Measurements from ENCODE around the gene RETREG3. TPM values are rescaled to one million over a fixed set of nuclear protein-coding genes. Genes with fewer than 3 reads are reported as not detected.
"Not testable (repeated sequence)": the region's sequence is repeated elsewhere in the genome, so short reads cannot be mapped to it uniquely, and the experiment has no call there.

The RETREG3 gene
- total and polyA plus RNA-seq, 3 experiments from 2014 or later: 39.7 to 109 (median 40.3) TPM

GRCh38 chr17:42554250-42555121, 54.7 kb downstream of the RETREG3 start:
- Mint-ChIP-seq H3K36me3 (peaks cover 0 to 1% (median 0%) of the 10 kb centered on the region in 3 donors), H3K27me3 (no peaks in the 10 kb centered on the region), H3K9me3 (no peaks in the 10 kb centered on the region), H3K4me3 (peak overlapping the region; percentile 87 to 96 (median 89)), H3K27ac (peak overlapping the region; percentile 86 to 96 (median 94)), H3K4me1 (peaks cover 13 to 41% (median 21%) of the 10 kb centered on the region in 3 donors)
- H3K4me1 ChIP-seq (ENCODE audit: insufficient read depth, low read length): peaks cover 12% of the 10 kb centered on the region
- ChIA-PET CTCF (interaction anchor here (1.1 to 2.2 kb wide), 5 partner anchors 10 to 27 kb away, joined by 3 to 12 read pairs (median 6); partner anchors contain the start of genes NAGLU and PSMC3IP), POLR2A (interaction anchor here (0.9 to 1.9 kb wide), 4 partner anchors 12 to 24 kb away, joined by 3 to 9 read pairs (median 4); partner anchors contain the start of genes MLX and NAGLU)
- peak overlapping the region; percentile 86 for H3K4me3 ChIP-seq (ENCODE audit: low read length)
- H3K9me3 ChIP-seq (ENCODE audit: low read length): no peaks in the 10 kb centered on the region
- DNase-seq: peak; percentile 65 to 86 (median 75)
- no peaks in the 10 kb centered on the region for H3K27me3 ChIP-seq (ENCODE audit: insufficient read depth, low read length, poor library complexity, severe bottlenecking)
- H3K36me3 ChIP-seq (ENCODE audit: insufficient read depth, low read length): no peaks in the 10 kb centered on the region
- H3K27ac ChIP-seq (ENCODE audit: low read depth, low read length): peak overlapping the region; percentile 79

DNA sequence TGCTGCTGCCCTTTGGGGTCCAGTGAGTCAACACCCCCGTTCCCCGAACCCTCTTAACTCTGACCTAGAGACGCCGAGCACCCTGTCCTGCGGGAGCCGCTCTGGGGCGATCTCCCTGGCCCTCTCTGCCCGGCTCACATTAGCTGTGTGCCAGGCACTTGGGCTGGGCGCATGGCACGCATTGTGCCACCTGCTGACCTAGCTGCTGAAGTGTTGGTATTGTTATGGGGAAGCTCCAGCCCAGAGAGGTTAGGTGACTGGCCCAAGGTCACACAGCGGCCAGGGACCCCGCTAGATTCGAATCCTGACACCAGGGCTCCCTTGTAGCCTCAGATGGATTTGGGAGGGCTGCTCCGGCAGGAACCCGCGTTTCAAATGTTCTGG, 55.3 kb downstream of the RETREG3 start:
- Mint-ChIP-seq H3K4me3 (peak overlapping the region; percentile 87 to 96 (median 89)), H3K36me3 (peaks cover 0 to 1% (median 0%) of the 10 kb centered on the region in 3 donors), H3K27me3 (no peaks in the 10 kb centered on the region), H3K4me1 (peaks cover 16 to 47% (median 27%) of the 10 kb centered on the region in 3 donors), H3K9me3 (no peaks in the 10 kb centered on the region), H3K27ac (peak overlapping the region in 7 of 8 donors; percentile 43 to 94 (median 92))
- Histone ChIP-seq H3K27ac (ENCODE audit: low read depth, low read length) (peak overlapping the region; percentile 79), H3K36me3 (ENCODE audit: insufficient read depth, low read length) (no peaks in the 10 kb centered on the region), H3K9me3 (ENCODE audit: low read length) (no peaks in the 10 kb centered on the region), H3K4me1 (ENCODE audit: insufficient read depth, low read length) (peaks cover 13% of the 10 kb centered on the region), H3K4me3 (ENCODE audit: low read length) (peak overlapping the region; percentile 86), H3K27me3 (ENCODE audit: insufficient read depth, low read length, poor library complexity, severe bottlenecking) (no peaks in the 10 kb centered on the region)
- no peak for DNase-seq
- CTCF ChIA-PET: interaction anchor here (1.1 to 2.2 kb wide), 4 partner anchors 10 to 27 kb away, joined by 3 to 12 read pairs (median 8); partner anchors contain the start of gene PSMC3IP
- POLR2A ChIA-PET: interaction anchor here (0.9 to 1.9 kb wide), 3 partner anchors 18 to 25 kb away, joined by 3 to 9 read pairs (median 3); partner anchors contain the start of gene NAGLU

GRCh38 chr17:42553161-42553818, 55.9 kb downstream of the RETREG3 start:
- Histone ChIP-seq H3K4me3 (ENCODE audit: low read length) (no peak overlapping the region), H3K36me3 (ENCODE audit: insufficient read depth, low read length) (no peaks in the 10 kb centered on the region), H3K27ac (ENCODE audit: low read depth, low read length) (peak overlapping the region; percentile 79), H3K9me3 (ENCODE audit: low read length) (no peaks in the 10 kb centered on the region), H3K4me1 (ENCODE audit: insufficient read depth, low read length) (peaks cover 17% of the 10 kb centered on the region), H3K27me3 (ENCODE audit: insufficient read depth, low read length, poor library complexity, severe bottlenecking) (no peaks in the 10 kb centered on the region)
- no peak for DNase-seq
- Mint-ChIP-seq H3K4me1 (peaks cover 17 to 50% (median 30%) of the 10 kb centered on the region in 3 donors), H3K9me3 (no peaks in the 10 kb centered on the region), H3K36me3 (peaks cover 0 to 1% (median 0%) of the 10 kb centered on the region in 3 donors), H3K27ac (peak overlapping the region in 6 of 8 donors; percentile 35 to 94 (median 89)), H3K27me3 (no peaks in the 10 kb centered on the region), H3K4me3 (peak overlapping the region; percentile 60 to 96 (median 89))
- ChIA-PET POLR2A (interaction anchor here (1.9 kb wide), 1 partner anchor 17 kb away, joined by 9 read pairs; the partner anchor contains the start of gene NAGLU), CTCF (interaction anchor here (1.6 to 2.2 kb wide), 2 partner anchors 23 to 25 kb away, joined by 6 to 12 read pairs; partner anchors contain the start of gene PSMC3IP)

GRCh38 chr17:42552736-42553135, 56.4 kb downstream of the RETREG3 start, which contains the start of gene HSD17B1:
Gene HSD17B1, plus strand, starts transcription at chr17:42552923. Its CDS starts 11 bp downstream, at chr17:42552934.
- H3K27ac ChIP-seq (ENCODE audit: low read depth, low read length): peak within 1 kb of the TSS; percentile 79
- POLR2A ChIA-PET; H3K9me3 ChIP-seq (ENCODE audit: low read length): not testable (repeated sequence)

GRCh38 chr17:42548993-42549755, 60.0 kb downstream of the RETREG3 start:
- Histone ChIP-seq H3K27me3 (ENCODE audit: insufficient read depth, low read length, poor library complexity, severe bottlenecking) (no peaks in the 10 kb centered on the region), H3K36me3 (ENCODE audit: insufficient read depth, low read length) (no peaks in the 10 kb centered on the region), H3K4me3 (ENCODE audit: low read length) (no peak overlapping the region), H3K9me3 (ENCODE audit: low read length) (no peaks in the 10 kb centered on the region), H3K27ac (ENCODE audit: low read depth, low read length) (no peak overlapping the region), H3K4me1 (ENCODE audit: insufficient read depth, low read length) (peaks cover 5% of the 10 kb centered on the region)
- CTCF ChIA-PET: interaction anchor here (0.7 to 3.1 kb wide), 13 partner anchors 13 to 275 kb away, joined by 3 to 10 read pairs (median 4); partner anchors contain the start of genes BECN1, NAGLU, RETREG3 and TUBG1
- H3K27me3 Mint-ChIP-seq: no peaks in the 10 kb centered on the region
- no peaks in the 10 kb centered on the region for H3K9me3 Mint-ChIP-seq
- DNase-seq: no peak
- H3K36me3 Mint-ChIP-seq: peaks cover 0 to 3% (median 0%) of the 10 kb centered on the region in 3 donors
- H3K27ac Mint-ChIP-seq: no peak overlapping the region
- H3K4me3 Mint-ChIP-seq: peak overlapping the region in 4 of 7 donors; percentile 13 to 62 (median 42)
- H3K4me1 Mint-ChIP-seq: peaks cover 10 to 35% (median 14%) of the 10 kb centered on the region in 3 donors
- POLR2A ChIA-PET: interaction anchor here (1.1 to 1.6 kb wide), 2 partner anchors 12 to 19 kb away, joined by 3 read pairs; no protein-coding TSS in a partner anchor

More at GRCh38 chr17:42552736-42553135, 56.4 kb downstream of the RETREG3 start, which contains the start of gene HSD17B1:
- peak within 1 kb of the TSS; percentile 35 to 94 (median 88) for H3K27ac Mint-ChIP-seq
- H3K9me3 Mint-ChIP-seq; H3K36me3 Mint-ChIP-seq; DNase-seq; H3K36me3 ChIP-seq (ENCODE audit: insufficient read depth, low read length); CTCF ChIA-PET; H3K27me3 ChIP-seq (ENCODE audit: insufficient read depth, low read length, poor library complexity, severe bottlenecking); H3K4me3 ChIP-seq (ENCODE audit: low read length); H3K27me3 Mint-ChIP-seq: not testable (repeated sequence)
- peaks cover 17% of the 10 kb centered on the region for H3K4me1 ChIP-seq (ENCODE audit: insufficient read depth, low read length)
- peak within 1 kb of the TSS; percentile 87 to 96 (median 89) for H3K4me3 Mint-ChIP-seq
- peaks cover 17 to 50% (median 30%) of the 10 kb centered on the region in 3 donors for H3K4me1 Mint-ChIP-seq

DNA sequence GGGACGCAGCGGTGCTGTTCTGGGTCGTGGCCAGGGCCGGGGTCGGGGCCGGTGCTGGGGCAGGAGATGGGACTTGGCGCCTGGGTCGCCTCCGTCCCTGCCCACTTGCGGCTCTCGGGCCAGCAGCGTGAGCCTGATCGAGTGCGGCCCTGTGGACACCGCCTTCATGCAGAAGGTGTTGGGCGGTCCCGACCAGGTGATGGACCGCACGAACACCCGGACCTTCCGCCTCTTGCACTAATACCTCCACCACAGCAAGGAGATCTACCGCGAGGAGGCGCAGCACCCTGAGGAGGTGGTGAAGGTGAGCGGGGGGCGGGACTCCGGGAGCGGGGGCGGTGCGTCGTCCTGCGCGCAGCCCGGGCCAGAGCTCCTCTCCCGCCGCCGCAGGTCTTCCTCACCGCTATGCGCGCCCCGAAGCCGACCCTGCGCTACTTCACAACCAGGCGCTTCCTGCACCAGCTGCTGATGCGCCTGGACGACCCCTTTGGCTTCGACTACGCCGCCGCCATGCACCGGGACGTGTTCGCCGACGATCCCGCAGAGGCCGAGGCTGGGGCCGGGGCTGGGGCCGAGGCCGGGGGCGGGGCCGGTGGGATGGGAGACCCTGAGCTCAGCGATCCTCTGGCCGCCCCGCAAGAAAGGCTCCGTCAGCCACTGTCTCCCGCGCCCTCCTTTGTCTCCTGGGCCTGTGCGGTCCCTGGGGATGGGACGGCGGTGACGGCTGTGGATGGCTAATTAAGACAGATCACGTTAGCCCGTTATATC, 60.9 kb downstream of the RETREG3 start:
- Histone ChIP-seq H3K27ac (ENCODE audit: low read depth, low read length) (no peak overlapping the region), H3K27me3 (ENCODE audit: insufficient read depth, low read length, poor library complexity, severe bottlenecking) (no peaks in the 10 kb centered on the region), H3K36me3 (ENCODE audit: insufficient read depth, low read length) (no peaks in the 10 kb centered on the region), H3K4me3 (ENCODE audit: low read length) (no peak overlapping the region), H3K4me1 (ENCODE audit: insufficient read depth, low read length) (peaks cover 5% of the 10 kb centered on the region), H3K9me3 (ENCODE audit: low read length) (no peaks in the 10 kb centered on the region)
- Mint-ChIP-seq H3K36me3 (peaks cover 0 to 5% (median 0%) of the 10 kb centered on the region in 3 donors), H3K27ac (no peak overlapping the region), H3K4me3 (peak overlapping the region in 4 of 7 donors; percentile 22 to 59 (median 43)), H3K4me1 (peaks cover 10 to 25% (median 14%) of the 10 kb centered on the region in 3 donors), H3K27me3 (no peaks in the 10 kb centered on the region), H3K9me3 (no peaks in the 10 kb centered on the region)
- peak; percentile 57 to 83 (median 69) for DNase-seq
- POLR2A ChIA-PET: interaction anchor here (0.6 to 1.6 kb wide), 7 partner anchors 11 to 497 kb away, joined by 3 to 4 read pairs (median 3); partner anchors contain the start of genes NAGLU, PSMC3IP, RETREG3 and TUBG1
- CTCF ChIA-PET: interaction anchor here (0.7 to 3.1 kb wide), 13 partner anchors 12 to 276 kb away, joined by 3 to 10 read pairs (median 4); partner anchors contain the start of genes BECN1, NAGLU, RETREG3 and TUBG1
